Activated CD8-positive, alpha-beta memory T cell treated with anti-CD3 and anti-CD28 coated beads, Interleukin-2, amount 10 ng/mL, durations not matched to agents 7 days and 5 days (primary cell): ENCODE data around the gene RPN2. TPM values are rescaled to one million over a fixed set of nuclear protein-coding genes. Genes with fewer than 3 reads are reported as not detected.
A peak's percentile ranks its signal among the peaks of the same experiment; 100 is the strongest.

Experiments
- ATAC-seq: fragments of 150-1000 bp; cut with Tn5 transposase; one replicate; pipeline ENCODE4 v1.10.0; 2021; ENCODE audit warnings: moderate library complexity
- CTCF ChIA-PET: fragments of 350-600 bp; sonication (Branson Sonifier 250); formaldehyde crosslinking; loops from one replicate; lab custom pipeline; 2021; ENCODE audit warnings: antibody characterized with exemption; lab: Charles Lee
- DNase-seq: peaks from one replicate; pipeline ENCODE4 v3.0.0-alpha.2; 2020
- H3K27ac Mint-ChIP-seq: one replicate; pipeline ENCODE4 v1.8.0; 2021; ENCODE audit warnings: mild to moderate bottlenecking, mixed read lengths
- H3K27me3 Mint-ChIP-seq: one replicate; pipeline ENCODE4 v1.8.0; 2021; ENCODE audit warnings: mixed read lengths
- H3K36me3 Mint-ChIP-seq: one replicate; pipeline ENCODE4 v1.8.0; 2021; ENCODE audit warnings: mild to moderate bottlenecking, mixed read lengths
- H3K4me1 Mint-ChIP-seq: one replicate; pipeline ENCODE4 v1.8.0; 2021; ENCODE audit warnings: mixed read lengths
- H3K4me3 Mint-ChIP-seq: one replicate; pipeline ENCODE4 v1.8.0; 2021; ENCODE audit warnings: mild to moderate bottlenecking, moderate library complexity, mixed read lengths
- H3K9me3 Mint-ChIP-seq: one replicate; pipeline ENCODE4 v1.8.0; 2022; ENCODE audit warnings: low read depth, mixed read lengths
- total RNA-seq, 2 experiments: library from RNA; stranded (reverse); gene quantifications; one replicate each; pipeline ENCODE4 v1.2.3, GENCODE V29; 2021

Gene RPN2
- total RNA-seq, 2 experiments from 2014 or later, result 148 to 178 TPM

DNA sequence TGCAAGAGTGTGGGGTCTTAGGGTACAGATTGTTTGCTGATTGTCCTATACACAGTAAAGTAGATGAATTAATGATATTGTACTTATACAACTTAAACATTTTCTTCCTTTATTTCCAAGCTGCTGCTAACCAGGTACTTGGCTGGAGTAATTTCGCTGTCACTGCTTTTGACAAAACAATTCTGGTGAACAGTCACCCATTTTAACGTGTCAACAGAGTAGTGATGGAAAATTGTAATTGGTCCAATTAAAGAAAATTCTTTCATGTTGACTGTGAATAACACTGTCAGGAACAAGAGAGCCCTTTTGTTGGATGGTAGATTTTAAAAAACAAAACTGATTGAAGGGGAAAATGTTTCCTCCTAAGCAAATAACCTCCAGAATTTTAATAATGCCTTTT, 26.7 kb downstream of the RPN2 start:
- H3K4me1 Mint-ChIP-seq, result no peaks in the 10 kb centered on the region
- H3K4me3 Mint-ChIP-seq, result no peak overlapping the region
- CTCF ChIA-PET, result interaction anchor here (1.7 to 2.3 kb wide), 2 partner anchors 10 to 12 kb away, joined by 6 to 7 read pairs; no protein-coding TSS in a partner anchor
- no peak for DNase-seq
- H3K9me3 Mint-ChIP-seq, result no peaks in the 10 kb centered on the region
- no peak for ATAC-seq
- H3K27me3 Mint-ChIP-seq, result no peaks in the 10 kb centered on the region
- peaks cover 49% of the 10 kb centered on the region for H3K36me3 Mint-ChIP-seq
- no peak overlapping the region for H3K27ac Mint-ChIP-seq

DNA sequence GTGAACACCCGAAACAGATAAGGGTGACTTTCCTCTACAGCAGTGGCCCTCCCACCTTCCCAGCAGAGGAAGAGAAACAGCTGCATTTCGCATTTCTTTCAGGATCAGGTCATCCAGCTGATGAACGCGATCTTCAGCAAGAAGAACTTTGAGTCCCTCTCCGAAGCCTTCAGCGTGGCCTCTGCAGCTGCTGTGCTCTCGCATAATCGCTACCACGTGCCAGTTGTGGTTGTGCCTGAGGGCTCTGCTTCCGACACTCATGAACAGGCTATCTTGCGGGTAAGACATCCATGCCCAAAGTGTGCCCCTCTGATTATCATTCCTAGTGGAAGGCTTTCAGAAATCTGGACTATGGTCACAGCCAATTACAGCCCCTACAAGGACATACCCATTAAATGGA, 28.0 kb downstream of the RPN2 start:
- DNase-seq (no peak), ATAC-seq (no peak)
- no peaks in the 10 kb centered on the region for H3K9me3 Mint-ChIP-seq
- peaks cover 45% of the 10 kb centered on the region for H3K36me3 Mint-ChIP-seq
- no peaks in the 10 kb centered on the region for H3K4me1 Mint-ChIP-seq
- no peak overlapping the region for H3K4me3 Mint-ChIP-seq
- H3K27ac Mint-ChIP-seq, result no peak overlapping the region
- CTCF ChIA-PET, result interaction anchor here (1.9 kb wide), 1 partner anchor 11 kb away, joined by 7 read pairs; no protein-coding TSS in a partner anchor
- H3K27me3 Mint-ChIP-seq, result no peaks in the 10 kb centered on the region

DNA sequence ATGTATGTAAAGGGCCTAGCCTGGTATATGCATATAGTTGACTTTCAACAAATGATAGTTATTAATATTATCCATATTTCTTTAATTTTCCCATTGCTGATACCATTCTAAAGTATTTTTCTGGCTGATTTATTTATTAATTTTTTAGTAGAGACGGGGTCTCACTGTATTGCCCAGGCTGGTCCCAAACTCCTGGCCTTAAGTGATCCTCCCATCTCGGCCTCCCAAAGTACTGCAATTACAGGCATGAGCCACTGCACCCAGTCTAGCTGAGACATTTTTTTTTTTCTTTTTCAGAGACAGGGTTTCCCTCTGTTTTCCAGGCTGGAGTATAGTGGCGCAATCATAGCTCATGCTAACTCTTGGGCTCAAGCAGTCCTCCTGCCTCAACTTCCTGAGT, 30.1 kb downstream of the RPN2 start:
- Mint-ChIP-seq H3K4me3 (no peak overlapping the region), H3K27ac (no peak overlapping the region), H3K27me3 (no peaks in the 10 kb centered on the region), H3K9me3 (no peaks in the 10 kb centered on the region), H3K36me3 (peaks cover 51% of the 10 kb centered on the region), H3K4me1 (no peaks in the 10 kb centered on the region)
- CTCF ChIA-PET, result interaction anchor here (1.9 kb wide), 1 partner anchor 13 kb away, joined by 8 read pairs; no protein-coding TSS in a partner anchor
- ATAC-seq, result no peak
- no peak for DNase-seq

DNA sequence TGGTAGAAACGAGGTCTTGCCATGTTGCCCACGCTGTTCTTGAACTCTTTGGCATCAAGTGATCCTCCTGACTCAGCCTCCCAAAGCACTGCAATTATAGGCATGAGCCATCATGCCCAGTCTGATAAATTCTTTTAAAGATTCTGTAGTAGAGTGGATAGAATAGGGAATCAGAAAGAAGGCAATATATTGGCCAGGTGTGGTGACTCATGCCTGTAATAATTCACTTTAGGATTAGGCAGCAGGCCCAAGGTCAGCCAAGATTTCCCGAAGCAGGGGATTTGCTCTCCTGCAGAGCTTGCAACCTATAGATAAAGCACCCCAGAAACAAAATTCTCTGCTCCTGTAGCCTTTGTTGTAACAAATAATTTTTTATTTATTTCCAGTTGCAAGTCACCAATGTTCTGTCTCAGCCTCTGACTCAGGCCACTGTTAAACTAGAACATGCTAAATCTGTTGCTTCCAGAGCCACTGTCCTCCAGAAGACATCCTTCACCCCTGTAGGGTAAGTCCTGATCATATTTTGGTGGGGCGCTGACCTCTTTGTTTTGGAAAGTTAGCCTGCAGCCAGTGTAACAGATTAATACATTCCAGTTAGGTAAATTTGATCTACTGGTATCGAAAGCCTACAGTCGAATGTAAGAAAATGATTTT, 30.7 kb downstream of the RPN2 start:
- H3K27me3 Mint-ChIP-seq, result no peaks in the 10 kb centered on the region
- H3K36me3 Mint-ChIP-seq, result peaks cover 49% of the 10 kb centered on the region
- ATAC-seq, result no peak
- no peak for DNase-seq
- CTCF ChIA-PET, result interaction anchor here (1.9 kb wide), 1 partner anchor 14 kb away, joined by 8 read pairs; no protein-coding TSS in a partner anchor
- H3K27ac Mint-ChIP-seq, result no peak overlapping the region
- no peaks in the 10 kb centered on the region for H3K4me1 Mint-ChIP-seq
- no peaks in the 10 kb centered on the region for H3K9me3 Mint-ChIP-seq
- H3K4me3 Mint-ChIP-seq, result no peak overlapping the region

DNA sequence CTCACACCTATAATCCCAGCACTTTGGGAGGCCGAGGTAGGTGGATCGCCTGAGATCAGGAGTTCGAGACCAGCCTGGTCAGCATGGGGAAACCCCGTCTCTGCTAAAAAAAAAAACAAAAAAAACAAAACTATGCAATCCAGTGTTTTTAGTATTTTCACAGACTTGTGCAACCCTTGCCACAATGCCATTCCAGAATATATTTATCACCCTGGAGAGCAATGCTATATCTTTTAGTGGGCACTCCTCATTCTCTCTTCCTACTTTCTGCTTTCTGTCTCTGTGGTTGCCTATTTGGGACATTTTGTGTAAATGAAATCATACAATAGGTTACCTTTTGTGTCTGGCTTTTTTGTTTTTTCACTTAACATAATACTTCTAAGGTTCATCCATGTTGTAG, 39.3 kb downstream of the RPN2 start:
- H3K27ac Mint-ChIP-seq, result no peak overlapping the region
- peaks cover 35% of the 10 kb centered on the region for H3K36me3 Mint-ChIP-seq
- H3K27me3 Mint-ChIP-seq, result no peaks in the 10 kb centered on the region
- CTCF ChIA-PET, result interaction anchor here (1.3 to 2.9 kb wide), 2 partner anchors 17 to 23 kb away, joined by 5 to 7 read pairs; no protein-coding TSS in a partner anchor
- H3K4me1 Mint-ChIP-seq, result peaks cover 3% of the 10 kb centered on the region
- DNase-seq (no peak), ATAC-seq (no peak)
- H3K9me3 Mint-ChIP-seq, result no peaks in the 10 kb centered on the region
- H3K4me3 Mint-ChIP-seq, result no peak overlapping the region

DNA sequence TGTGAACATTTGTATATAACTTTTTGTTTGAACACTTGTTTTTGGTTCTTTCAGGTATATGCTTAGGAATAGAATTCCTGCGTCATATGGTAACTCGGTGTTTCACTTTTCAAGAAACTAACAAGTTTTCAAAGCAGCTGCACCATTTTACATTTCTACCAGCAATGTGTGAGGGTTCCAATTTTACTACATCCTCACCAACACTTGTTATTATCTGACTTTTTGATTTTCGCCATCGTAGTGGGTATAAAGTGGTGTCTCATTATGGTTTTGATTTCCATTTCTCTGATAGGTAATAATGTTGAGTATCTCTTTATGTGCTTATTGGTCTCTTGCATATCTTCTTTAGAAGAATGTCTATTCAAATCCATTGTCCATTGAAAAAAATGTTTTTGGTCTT, 39.8 kb downstream of the RPN2 start:
- DNase-seq (no peak), ATAC-seq (no peak)
- Mint-ChIP-seq H3K4me1 (peaks cover 3% of the 10 kb centered on the region), H3K27me3 (no peaks in the 10 kb centered on the region), H3K9me3 (no peaks in the 10 kb centered on the region), H3K4me3 (no peak overlapping the region), H3K36me3 (peaks cover 36% of the 10 kb centered on the region), H3K27ac (no peak overlapping the region)
- CTCF ChIA-PET, result no interaction called here

DNA sequence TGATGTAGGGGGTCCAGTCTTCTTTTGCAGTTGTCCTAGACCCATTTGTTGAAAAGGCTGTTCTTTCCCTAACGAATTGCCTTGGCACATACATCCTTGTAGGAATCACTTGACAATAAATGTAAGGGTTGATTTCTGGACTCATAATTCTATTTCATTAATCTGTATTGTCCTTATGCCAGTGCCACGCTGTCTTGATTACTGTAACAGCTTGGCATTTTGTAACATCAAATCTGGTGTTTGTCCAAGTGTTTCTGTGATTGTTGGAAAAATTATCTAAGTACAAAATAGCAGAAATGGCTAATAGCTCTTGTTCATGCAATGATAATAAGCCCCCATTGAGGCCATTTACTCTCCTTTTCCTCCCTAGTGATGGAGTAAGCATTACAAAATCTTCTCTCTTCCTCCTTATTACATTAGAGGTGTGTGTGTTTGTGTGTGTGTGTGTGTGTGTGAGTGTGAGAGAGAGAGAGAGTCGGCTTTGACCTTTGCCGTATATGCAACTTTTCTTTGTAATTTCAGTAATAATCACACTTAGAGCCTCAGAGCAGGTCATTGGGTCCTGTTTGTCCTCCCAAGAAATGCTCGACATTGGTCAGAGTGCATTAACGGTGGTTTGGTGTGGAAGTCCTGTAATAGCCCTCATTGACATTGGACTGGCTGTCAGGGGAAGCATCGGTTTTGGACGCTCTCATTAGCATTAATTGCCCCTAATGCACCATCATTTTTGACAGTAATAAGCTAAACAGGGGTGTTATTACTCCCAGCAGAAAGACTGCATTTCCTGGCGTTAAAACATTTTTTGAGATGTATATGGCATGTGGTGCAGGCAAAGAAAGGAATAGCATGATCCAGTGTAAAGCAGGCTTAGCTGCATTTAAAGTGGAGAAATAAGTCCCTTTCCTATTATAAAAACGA, 40.9 kb downstream of the RPN2 start:
- no peak overlapping the region for H3K27ac Mint-ChIP-seq
- no peaks in the 10 kb centered on the region for H3K27me3 Mint-ChIP-seq
- H3K4me3 Mint-ChIP-seq, result no peak overlapping the region
- ATAC-seq (no peak), DNase-seq (no peak)
- CTCF ChIA-PET, result interaction anchor here (1.2 kb wide), 1 partner anchor 23 kb away, joined by 3 read pairs; no protein-coding TSS in a partner anchor
- H3K9me3 Mint-ChIP-seq, result no peaks in the 10 kb centered on the region
- H3K4me1 Mint-ChIP-seq, result peaks cover 3% of the 10 kb centered on the region
- H3K36me3 Mint-ChIP-seq, result peaks cover 37% of the 10 kb centered on the region

DNA sequence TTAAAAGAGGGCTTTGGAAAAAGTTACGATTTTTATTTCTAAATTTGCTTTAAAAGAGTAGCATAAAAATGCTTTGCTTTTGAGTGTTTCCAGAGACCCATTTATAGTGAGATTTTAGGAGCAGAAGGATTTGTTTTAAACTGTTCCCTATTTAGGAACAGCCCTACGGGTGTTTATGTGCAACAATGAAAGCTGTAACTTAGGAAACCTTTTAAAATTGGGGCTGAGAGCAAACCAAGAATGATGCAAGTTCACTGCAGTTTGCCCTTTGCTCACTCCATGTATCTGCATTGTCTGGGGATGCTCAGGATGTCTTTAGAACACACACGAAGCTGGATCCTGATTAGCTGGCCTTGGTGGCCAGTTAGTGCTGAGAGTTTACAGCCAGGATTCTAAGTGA, 41.6 kb downstream of the RPN2 start:
- Mint-ChIP-seq H3K27me3 (no peaks in the 10 kb centered on the region), H3K27ac (no peak overlapping the region), H3K4me3 (no peak overlapping the region), H3K36me3 (peaks cover 40% of the 10 kb centered on the region), H3K4me1 (peaks cover 3% of the 10 kb centered on the region), H3K9me3 (no peaks in the 10 kb centered on the region)
- ATAC-seq, result no peak
- no peak for DNase-seq
- CTCF ChIA-PET, result interaction anchor here (1.2 kb wide), 1 partner anchor 24 kb away, joined by 3 read pairs; no protein-coding TSS in a partner anchor

DNA sequence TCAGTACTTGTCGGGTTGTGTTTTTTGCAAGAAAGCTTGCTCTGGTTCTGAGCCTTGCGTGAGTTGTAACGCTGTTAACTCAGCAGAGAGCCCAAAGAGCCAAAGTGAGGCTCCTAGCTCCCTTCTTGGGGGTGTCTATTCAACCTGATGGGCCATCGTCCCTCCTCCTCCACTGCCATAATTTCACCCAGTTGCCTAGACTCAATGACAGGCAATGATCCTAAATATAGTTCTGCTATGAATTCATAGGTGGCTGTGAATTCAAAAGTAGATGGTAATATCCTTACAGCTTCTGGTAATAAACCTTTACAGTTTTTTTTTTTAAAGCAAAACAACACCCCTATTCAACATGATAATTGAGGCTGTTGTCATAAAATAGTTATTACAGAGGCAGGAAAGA, 43.0 kb downstream of the RPN2 start:
- Mint-ChIP-seq H3K36me3 (peaks cover 35% of the 10 kb centered on the region), H3K27me3 (no peaks in the 10 kb centered on the region), H3K4me3 (no peak overlapping the region), H3K4me1 (peaks cover 3% of the 10 kb centered on the region), H3K9me3 (no peaks in the 10 kb centered on the region), H3K27ac (no peak overlapping the region)
- ATAC-seq (no peak), DNase-seq (no peak)
- CTCF ChIA-PET, result interaction anchor here (0.7 kb wide), 1 partner anchor 23 kb away, joined by 3 read pairs; no protein-coding TSS in a partner anchor

DNA sequence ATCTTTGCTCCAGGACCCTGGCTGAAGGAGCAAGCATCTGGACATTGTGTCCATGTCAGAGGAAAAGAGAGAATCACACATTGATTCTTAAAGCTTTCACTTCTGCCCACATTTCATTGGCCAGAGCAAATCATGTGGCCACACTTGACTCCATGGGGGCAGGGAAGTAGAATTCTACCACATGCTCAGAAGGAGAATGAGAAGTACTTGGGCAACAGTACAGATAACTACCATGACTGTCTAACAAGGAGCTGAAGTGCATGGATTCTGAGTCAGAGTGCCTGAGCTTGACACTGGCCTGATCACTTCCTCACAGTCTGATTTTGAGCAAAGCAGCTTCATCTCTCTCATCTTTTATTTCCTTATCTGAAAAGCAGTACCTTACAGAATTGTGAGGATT, 43.9 kb downstream of the RPN2 start:
- no peak for DNase-seq
- Mint-ChIP-seq H3K27ac (peak overlapping the region; percentile 51), H3K27me3 (no peaks in the 10 kb centered on the region), H3K4me3 (no peak overlapping the region), H3K9me3 (no peaks in the 10 kb centered on the region), H3K4me1 (peaks cover 3% of the 10 kb centered on the region), H3K36me3 (peaks cover 35% of the 10 kb centered on the region)
- no peak for ATAC-seq
- CTCF ChIA-PET, result interaction anchor here (1.2 kb wide), 1 partner anchor 9 kb away, joined by 3 read pairs; no protein-coding TSS in a partner anchor

DNA sequence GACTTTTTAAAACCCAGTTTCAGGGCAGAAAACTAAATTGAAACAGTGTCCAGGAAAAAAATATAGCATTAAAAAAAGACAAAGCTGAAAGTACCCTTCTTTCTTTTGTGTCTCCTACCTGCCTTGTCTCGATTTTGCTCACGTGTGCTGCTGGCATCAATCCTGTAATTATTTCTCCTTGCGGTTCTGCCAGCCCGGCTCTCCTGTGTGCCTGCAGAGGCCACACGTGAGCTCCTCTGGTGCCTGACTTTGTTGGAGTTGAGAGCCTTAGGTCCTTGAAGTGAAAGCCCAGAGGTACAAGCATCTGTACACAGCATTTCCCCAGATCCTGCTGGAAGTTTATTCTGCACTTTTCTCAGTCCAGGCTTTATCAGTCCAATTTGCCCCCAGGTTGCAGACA, 46.0 kb downstream of the RPN2 start:
- DNase-seq, result no peak
- H3K9me3 Mint-ChIP-seq, result no peaks in the 10 kb centered on the region
- H3K27me3 Mint-ChIP-seq, result no peaks in the 10 kb centered on the region
- CTCF ChIA-PET, result no interaction called here
- peaks cover 33% of the 10 kb centered on the region for H3K36me3 Mint-ChIP-seq
- no peak overlapping the region for H3K27ac Mint-ChIP-seq
- peaks cover 3% of the 10 kb centered on the region for H3K4me1 Mint-ChIP-seq
- ATAC-seq, result no peak
- H3K4me3 Mint-ChIP-seq, result no peak overlapping the region

DNA sequence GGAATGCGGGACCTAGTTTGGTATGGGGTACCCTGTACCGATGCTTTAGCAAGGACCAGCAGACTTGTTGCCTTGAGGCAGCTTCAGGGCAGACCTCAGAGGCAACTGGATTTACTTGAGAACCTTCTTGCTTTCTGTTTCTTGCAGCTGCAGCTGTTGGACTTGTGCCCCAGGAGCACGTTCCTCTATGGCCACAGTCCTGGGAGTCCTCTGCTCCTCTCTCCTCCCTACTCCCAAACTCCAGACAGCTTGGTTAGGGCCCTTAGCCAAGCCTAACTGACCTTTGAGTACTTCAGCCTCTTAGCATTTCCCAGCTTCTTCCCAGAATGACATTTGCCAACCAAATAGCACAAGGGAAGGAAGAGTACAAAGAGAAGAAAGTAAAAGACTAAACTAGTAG, 47.8 kb downstream of the RPN2 start:
- no peak for ATAC-seq
- no peak for DNase-seq
- no peaks in the 10 kb centered on the region for H3K9me3 Mint-ChIP-seq
- peaks cover 35% of the 10 kb centered on the region for H3K36me3 Mint-ChIP-seq
- no peak overlapping the region for H3K27ac Mint-ChIP-seq
- no peak overlapping the region for H3K4me3 Mint-ChIP-seq
- CTCF ChIA-PET, result no interaction called here
- H3K4me1 Mint-ChIP-seq, result peaks cover 3% of the 10 kb centered on the region
- no peaks in the 10 kb centered on the region for H3K27me3 Mint-ChIP-seq

DNA sequence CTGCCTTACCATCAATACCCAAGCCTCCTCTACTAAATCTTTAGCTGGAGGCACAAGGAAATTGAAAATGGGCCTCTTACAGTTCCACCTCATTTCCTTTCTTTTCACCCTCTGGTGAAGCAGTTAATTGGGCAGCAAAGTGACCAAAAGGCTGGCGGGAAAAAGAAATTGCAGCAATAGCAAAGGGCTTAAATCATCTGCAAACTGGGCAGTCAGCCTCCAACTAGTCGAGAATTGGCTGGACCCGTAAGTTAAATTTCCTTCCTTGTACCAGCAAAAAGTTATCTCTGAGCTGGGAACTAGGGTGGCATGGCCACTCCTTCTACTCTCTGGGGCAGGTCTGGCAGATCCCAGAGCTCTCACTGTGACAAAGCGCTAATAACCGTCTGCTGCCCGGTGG, 49.0 kb downstream of the RPN2 start:
- H3K4me3 Mint-ChIP-seq, result no peak overlapping the region
- DNase-seq (no peak), ATAC-seq (no peak)
- H3K9me3 Mint-ChIP-seq, result no peaks in the 10 kb centered on the region
- no peak overlapping the region for H3K27ac Mint-ChIP-seq
- CTCF ChIA-PET, result no interaction called here
- H3K27me3 Mint-ChIP-seq, result no peaks in the 10 kb centered on the region
- H3K4me1 Mint-ChIP-seq, result peaks cover under 1% of the 10 kb centered on the region
- H3K36me3 Mint-ChIP-seq, result peaks cover 36% of the 10 kb centered on the region
